IMR-90 (cell line): ENCODE measurements around the gene TNS3. TPM values are rescaled to one million over a fixed set of nuclear protein-coding genes. Genes with fewer than 3 reads are reported as not detected.

Experiments
- ATAC-seq: fragments of 200-7000 bp; cut with Tn5 transposase; 2 replicates; pipeline ENCODE4 v1.9.1; 2020; ENCODE audit warnings: low read depth, mild to moderate bottlenecking, moderate library complexity
- BruUV-seq: library from RNA; stranded (reverse); fragments of 400-500 nt; replicated peaks from 2 replicates; lab custom pipeline; 2021; lab: Mats Ljungman, UMichigan
- CTCF ChIA-PET: fragments of 300-600 bp; formaldehyde crosslinking; extraction: SDS; loops from one replicate; lab custom pipeline; 2021; ENCODE audit warnings: antibody characterized with exemption; lab: Yijun Ruan, JAX
- POLR2A ChIA-PET: fragments of 300-600 bp; sonication (Branson Sonifier 250); formaldehyde crosslinking; loops from one replicate; lab custom pipeline; 2022; ENCODE audit warnings: antibody characterized with exemption; ENCODE audit not compliant: unreplicated experiment; lab: Charles Lee
- DNase-seq: peaks from one replicate; pipeline ENCODE4 v3.0.0; 2013
- H2AFZ ChIP-seq: replicated peaks from 2 replicates; pipeline ENCODE3; 2013; ENCODE audit warnings: low read length, mild to moderate bottlenecking; ENCODE audit not compliant: poor library complexity
- H2AK5ac ChIP-seq: 2 replicates; pipeline ENCODE4 v1.6.1; 2013; ENCODE audit warnings: low read depth, low read length, inconsistent platforms
- H2AK9ac ChIP-seq: replicated peaks from 2 replicates; pipeline ENCODE3; 2013; ENCODE audit warnings: mild to moderate bottlenecking, low read depth, low read length, moderate library complexity; ENCODE audit not compliant: poor library complexity
- H2BK120ac ChIP-seq: 2 replicates; pipeline ENCODE4 v1.6.1; 2013; ENCODE audit warnings: low read depth, low read length, inconsistent platforms
- H2BK15ac ChIP-seq: 3 replicates; pipeline ENCODE4 v1.6.1; 2013; ENCODE audit warnings: low read depth, low read length, inconsistent platforms
- H2BK20ac ChIP-seq: 2 replicates; pipeline ENCODE4 v1.6.1; 2013; ENCODE audit warnings: low read depth, mild to moderate bottlenecking, inconsistent platforms, low read length, moderate library complexity
- H2BK5ac ChIP-seq: 2 replicates; pipeline ENCODE4 v1.6.1; 2013; ENCODE audit warnings: mild to moderate bottlenecking, low read depth, low read length, inconsistent platforms; ENCODE audit not compliant: poor library complexity, severe bottlenecking
- H3K14ac ChIP-seq: replicated peaks from 2 replicates; pipeline ENCODE4 v1.6.1; 2013; ENCODE audit warnings: low read depth, low read length, inconsistent platforms
- H3K18ac ChIP-seq: 2 replicates; pipeline ENCODE4 v1.6.1; 2013; ENCODE audit warnings: low read depth, low read length, control low read depth
- H3K23ac ChIP-seq: 2 replicates; pipeline ENCODE4 v1.6.1; 2013; ENCODE audit warnings: low read depth, low read length, inconsistent platforms
- H3K27ac ChIP-seq: 2 replicates; pipeline ENCODE4 v1.5.1; 2013; ENCODE audit warnings: mild to moderate bottlenecking, control low read depth, low read length; ENCODE audit not compliant: insufficient read depth
- H3K27me3 ChIP-seq: 2 replicates; pipeline ENCODE4 v1.6.1; 2013; ENCODE audit warnings: low read length; ENCODE audit not compliant: control insufficient read depth, insufficient read depth
- H3K36me3 ChIP-seq: 2 replicates; pipeline ENCODE4 v1.6.1; 2013; ENCODE audit warnings: low read length, mixed read lengths; ENCODE audit not compliant: control insufficient read depth, insufficient read depth
- H3K4ac ChIP-seq: 2 replicates; pipeline ENCODE4 v1.6.1; 2013; ENCODE audit warnings: low read depth, low read length, inconsistent platforms
- H3K4me1 ChIP-seq: 2 replicates; pipeline ENCODE4 v1.6.1; 2013; ENCODE audit warnings: low read length, mixed read lengths; ENCODE audit not compliant: control insufficient read depth, insufficient read depth
- H3K4me2 ChIP-seq: 2 replicates; pipeline ENCODE4 v1.6.1; 2013; ENCODE audit warnings: low read depth, mild to moderate bottlenecking, control low read depth, low read length, moderate library complexity
- H3K4me3 ChIP-seq: 2 replicates; pipeline ENCODE4 v1.5.1; 2013; ENCODE audit warnings: low read depth, mild to moderate bottlenecking, control low read depth, low read length, moderate library complexity; ENCODE audit not compliant: insufficient read depth
- H3K56ac ChIP-seq: 2 replicates; pipeline ENCODE4 v1.6.1; 2013; ENCODE audit warnings: low read length, inconsistent platforms; ENCODE audit not compliant: insufficient read depth; ENCODE audit errors: extremely low read depth
- H3K79me1 ChIP-seq, 2 experiments: 2 replicates each; pipeline ENCODE4 v1.6.1; 2013; ENCODE audit warnings: low read length in 2 of 2, inconsistent platforms in 1 of 2, low read depth in 1 of 2
- H3K9ac ChIP-seq: 2 replicates; pipeline ENCODE4 v1.6.1; 2013; ENCODE audit warnings: low read depth, low read length, control low read depth
- H3K9me1 ChIP-seq: 2 replicates; pipeline ENCODE4 v1.6.1; 2013; ENCODE audit warnings: low read length, inconsistent platforms; ENCODE audit not compliant: insufficient read depth
- H3K9me3 ChIP-seq: 2 replicates; pipeline ENCODE4 v1.6.1; 2013; ENCODE audit warnings: low read length; ENCODE audit not compliant: control insufficient read depth, insufficient read depth
- H4K20me1 ChIP-seq: 2 replicates; pipeline ENCODE4 v1.6.1; 2013; ENCODE audit warnings: low read length, inconsistent platforms; ENCODE audit not compliant: insufficient read depth
- H4K5ac ChIP-seq: 2 replicates; pipeline ENCODE4 v1.6.1; 2013; ENCODE audit warnings: mild to moderate bottlenecking, low read depth, low read length, control low read depth
- H4K8ac ChIP-seq, 2 experiments: 2 replicates each; pipeline ENCODE4 v1.6.1; 2013; ENCODE audit warnings: low read depth in 2 of 2, low read length in 2 of 2, control low read depth in 1 of 2, inconsistent platforms in 1 of 2
- H4K91ac ChIP-seq: 2 replicates; pipeline ENCODE4 v1.6.1; 2013; ENCODE audit warnings: low read depth, low read length, inconsistent platforms; ENCODE audit not compliant: insufficient read depth
- BHLHE40 ChIP-seq: fragments of 150-350 bp; IDR thresholded peaks from 2 replicates; pipeline ENCODE4 v1.6.1; 2016; ENCODE audit warnings: mild to moderate bottlenecking, low read depth, low read length
- CEBPB ChIP-seq: IDR thresholded peaks from 2 replicates; pipeline ENCODE4 v1.6.1; 2012; ENCODE audit warnings: low read depth, low read length, improper control_type of control experiment
- CHD1 ChIP-seq: IDR thresholded peaks from 2 replicates; pipeline ENCODE4 v1.6.1; 2012; ENCODE audit warnings: low read depth, low read length, improper control_type of control experiment
- CTCF ChIP-seq: conservative IDR thresholded peaks from 2 replicates; pipeline ENCODE4 v1.5.1; 2012; ENCODE audit warnings: mild to moderate bottlenecking, low read depth, low read length, improper control_type of control experiment
- ELK1 ChIP-seq: fragments of 150-350 bp; IDR thresholded peaks from 2 replicates; pipeline ENCODE4 v1.6.1; 2016; ENCODE audit warnings: low read depth, mild to moderate bottlenecking, low read length, moderate library complexity, borderline replicate concordance
- FOS ChIP-seq: fragments of 150-350 bp; IDR thresholded peaks from 2 replicates; pipeline ENCODE4 v1.6.1; 2016; ENCODE audit warnings: low read depth, low read length
- MAFK ChIP-seq: IDR thresholded peaks from 2 replicates; pipeline ENCODE4 v1.6.1; 2012; ENCODE audit warnings: low read depth, low read length, improper control_type of control experiment
- MAZ ChIP-seq: IDR thresholded peaks from 2 replicates; pipeline ENCODE4 v1.6.1; 2012; ENCODE audit warnings: low read depth, mild to moderate bottlenecking, low read length, improper control_type of control experiment, moderate library complexity, borderline replicate concordance
- MXI1 ChIP-seq: IDR thresholded peaks from 2 replicates; pipeline ENCODE4 v1.6.1; 2012; ENCODE audit warnings: low read depth, mild to moderate bottlenecking, low read length, moderate library complexity, borderline replicate concordance
- NFE2L2 ChIP-seq: fragments of 150-350 bp; IDR thresholded peaks from 2 replicates; pipeline ENCODE4 v1.6.1; 2016; ENCODE audit warnings: low read depth, mild to moderate bottlenecking, low read length
- POLR2A ChIP-seq: IDR thresholded peaks from 2 replicates; pipeline ENCODE4 v1.6.1; 2012; ENCODE audit warnings: mild to moderate bottlenecking, low read depth, low read length
- RAD21 ChIP-seq: IDR thresholded peaks from 2 replicates; pipeline ENCODE4 v1.6.1; 2012; ENCODE audit warnings: low read length, improper control_type of control experiment
- RFX5 ChIP-seq: IDR thresholded peaks from 2 replicates; pipeline ENCODE4 v1.8.0; 2012; ENCODE audit warnings: low read depth, mild to moderate bottlenecking, low read length, moderate library complexity
- SMC3 ChIP-seq: fragments of 150-350 bp; IDR thresholded peaks from 2 replicates; pipeline ENCODE4 v1.6.1; 2016; ENCODE audit warnings: low read depth, mild to moderate bottlenecking, antibody characterized with exemption, low read length, moderate library complexity
- WGBS, 2 experiments: methylation state at CpG; one replicate each; pipeline versions ENCODE4 v1.1.5 to v1.1.7; 2013; ENCODE audit warnings: missing lambda C conversion rate in 2 of 2; ENCODE audit not compliant: insufficient read length in 1 of 2; ENCODE audit errors: extremely low coverage in 2 of 2; 5-methylcytosine and 5-hydroxymethylcytosine counted together
- dilution Hi-C: fragments of 300-500 bp; cut with HindIII; formaldehyde crosslinking; loops from one replicate; pipeline ENCODE4 v1.14.3; 2018; ENCODE audit warnings: low sequenced_read_pairs; ENCODE audit not compliant: unreplicated experiment
- in situ Hi-C: fragments of 300-500 bp; cut with MboI; formaldehyde crosslinking; loops from 3 replicates; pipeline ENCODE4 v1.14.3; 2019; ENCODE audit warnings: low sequenced_read_pairs, inconsistent platforms, mixed read lengths
- intact Hi-C: fragments of 100-400 bp; cut with micrococcal nuclease; formaldehyde crosslinking; loops from 2 replicates; pipeline ENCODE4 v1.10.0; 2022
- polyA plus RNA-seq, 3 experiments: library from polyadenylated mRNA; depleted of rRNA; stranded (reverse); fragments of >200 nt; gene quantifications; 2 replicates each; pipeline ENCODE4 v1.2.3, GENCODE V29; 2012; ENCODE audit warnings: low replicate concordance in 1 of 3
- total RNA-seq: library from RNA; depleted of rRNA; stranded (reverse); fragments of >200 nt; gene quantifications from 2 replicates; pipeline ENCODE4 v1.2.3, GENCODE V29; 2012
- TF ChIP-seq, protein P1 (sequence below): fragments of 150-350 bp; IDR thresholded peaks from 2 replicates; pipeline ENCODE4 v1.6.1; 2017; ENCODE audit warnings: mild to moderate bottlenecking, antibody characterized with exemption, low read length, low read depth

Gene TNS3
- total and polyA plus RNA-seq, 2 of the 4 experiments (the other 2 are of a cell fraction): 64.3 to 79.2 TPM

DNA sequence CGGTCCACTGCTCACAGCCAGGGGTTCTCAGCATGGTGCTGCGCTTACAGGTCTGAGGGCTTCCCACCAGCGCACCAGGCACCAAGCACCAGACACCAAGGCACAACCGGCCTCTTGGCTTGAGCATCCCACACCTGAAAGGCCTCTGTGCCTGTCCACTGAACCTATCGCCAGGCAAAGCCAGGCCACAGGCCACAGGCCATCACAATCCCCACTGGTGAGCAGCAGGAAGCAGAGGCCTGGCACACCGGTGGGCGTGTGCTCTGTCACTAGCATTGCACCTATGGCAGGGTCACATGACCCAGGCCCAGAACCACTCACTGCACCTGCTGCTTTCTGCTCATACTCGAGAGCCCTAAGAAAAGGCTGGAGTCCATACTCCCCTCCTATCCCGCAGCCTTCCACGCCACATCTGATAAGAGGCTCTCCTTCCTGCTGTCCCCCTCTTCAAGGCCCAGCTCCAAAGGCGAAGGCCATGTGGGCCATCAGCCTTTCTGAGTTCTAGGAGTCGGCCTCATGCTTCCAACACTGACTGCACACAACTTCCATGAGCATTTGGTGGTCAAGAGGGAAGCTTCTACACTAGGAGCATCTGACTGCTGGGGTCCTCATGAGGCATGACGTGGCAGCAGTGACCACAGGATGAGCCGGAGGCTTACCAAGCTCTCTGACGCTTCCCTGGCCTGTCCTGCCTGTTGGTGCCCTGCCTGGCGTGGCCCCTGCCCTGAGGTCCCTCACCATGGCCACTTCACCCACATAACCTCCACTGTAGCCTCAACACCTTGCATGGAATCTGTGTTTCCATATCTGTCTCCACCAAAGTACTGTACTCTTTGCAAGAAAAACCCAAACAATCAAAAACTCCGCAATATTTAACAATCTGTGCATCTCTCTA lies 166.3 kb downstream of the TNS3 start:
- no peaks in the 10 kb centered on the region for H3K27me3 ChIP-seq
- no peak overlapping the region for H4K5ac ChIP-seq
- no peak overlapping the region for H2AK5ac ChIP-seq
- H3K9ac ChIP-seq: no peak overlapping the region
- CTCF ChIA-PET: no interaction called here
- POLR2A ChIA-PET: no interaction called here
- no peak for DNase-seq
- intact Hi-C loops: no loop called here
- 92% methylated on average over 7 of the region's 17 CpGs; no CpG with 5 or more reads in 1 of the 2 experiments for WGBS, 2 experiments
- dilution Hi-C loops: no loop called here
- no peak overlapping the region for H2BK20ac ChIP-seq
- H3K23ac ChIP-seq: no peak overlapping the region
- in situ Hi-C loops: no loop called here
- H3K9me3 ChIP-seq: 0 out of 2 replicates have a peak, but pooled peaks cover 2% of the 10 kb centered on the region
- peak overlapping the region; percentile 24 for H2AFZ ChIP-seq
- H3K14ac ChIP-seq: no peak overlapping the region
- peaks cover 4% of the 10 kb centered on the region; the same call in 1 of the 2 replicates for H3K4me1 ChIP-seq
- BruUV-seq: no TSS peak
- no peak overlapping the region for H3K4me2 ChIP-seq
- H4K91ac ChIP-seq: no peak overlapping the region
- no peak overlapping the region for H2BK120ac ChIP-seq
- no peak overlapping the region for H2BK15ac ChIP-seq
- H3K79me1 ChIP-seq: peaks cover 13 to 48% of the 10 kb centered on the region in 2 experiments; a peak in 3 of 4 replicates
- no peak overlapping the region for H2BK5ac ChIP-seq
- H3K9me1 ChIP-seq: peaks cover 26% of the 10 kb centered on the region
- H3K4ac ChIP-seq: no peak overlapping the region
- peaks cover 22% of the 10 kb centered on the region for H4K20me1 ChIP-seq
- no peak for ATAC-seq
- no peak overlapping the region for H3K56ac ChIP-seq
- H2AK9ac ChIP-seq: no peak overlapping the region
- no peak overlapping the region for H3K18ac ChIP-seq
- no peak overlapping the region for H4K8ac ChIP-seq
- H3K4me3 ChIP-seq: no peak overlapping the region
- no peak overlapping the region for H3K27ac ChIP-seq
- H3K36me3 ChIP-seq: peaks cover 54% of the 10 kb centered on the region
- TF ChIP-seq CHD1 (no peak), ELK1 (no peak), MAFK (no peak), SMC3 (no peak), NFE2L2 (no peak), MXI1 (no peak), CTCF (no peak), CEBPB (no peak), RFX5 (no peak), RAD21 (no peak), POLR2A (no peak), FOS (no peak), MAZ (no peak), BHLHE40 (no peak)
- TF ChIP-seq, protein P1, sequence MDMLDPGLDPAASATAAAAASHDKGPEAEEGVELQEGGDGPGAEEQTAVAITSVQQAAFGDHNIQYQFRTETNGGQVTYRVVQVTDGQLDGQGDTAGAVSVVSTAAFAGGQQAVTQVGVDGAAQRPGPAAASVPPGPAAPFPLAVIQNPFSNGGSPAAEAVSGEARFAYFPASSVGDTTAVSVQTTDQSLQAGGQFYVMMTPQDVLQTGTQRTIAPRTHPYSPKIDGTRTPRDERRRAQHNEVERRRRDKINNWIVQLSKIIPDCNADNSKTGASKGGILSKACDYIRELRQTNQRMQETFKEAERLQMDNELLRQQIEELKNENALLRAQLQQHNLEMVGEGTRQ: no peak
